ENCODE data around the gene WASF1. TPM values are rescaled to one million over a fixed set of nuclear protein-coding genes. Genes with fewer than 3 reads are reported as not detected.

The WASF1 gene
- total and polyA plus RNA-seq, 2 experiments from 2014 or later, result 15.8 to 24.6 TPM

- H3K9me2 ChIP-seq (replicated peaks; ENCODE audit: insufficient read depth), result no peaks in the 10 kb centered on the region
- 94% methylated on average over 1 of the region's 1 CpG for WGBS (ENCODE audit: low lambda C conversion rate, missing lambda C conversion rate)
- no peaks in the 10 kb centered on the region for H3K9me3 ChIP-seq (ENCODE audit: low read depth)
- no peak for TF ChIP-seq CTCF (IDR thresholded peaks at IDR 0.05; ENCODE audit: poor library complexity)
- no peak for TF ChIP-seq EZH2phosphoT487 (IDR thresholded peaks at IDR 0.05; ENCODE audit: low read depth, severe bottlenecking, unreplicated experiment)
- no peak for TF ChIP-seq EZH2 (IDR thresholded peaks at IDR 0.05; ENCODE audit: borderline replicate concordance)
- H3K27me3 ChIP-seq, result no peaks in the 10 kb centered on the region
- no peak for DNase-seq (ENCODE audit: low spot score)
- H3K79me2 ChIP-seq, result peaks cover 40% of the 10 kb centered on the region
- no peak overlapping the region for H2AFZ ChIP-seq
- H4K20me1 ChIP-seq (ENCODE audit: insufficient read depth, poor library complexity, severe bottlenecking), result no peaks in the 10 kb centered on the region
- no peak overlapping the region for H3K27ac ChIP-seq
- no peak overlapping the region for H3K4me3 ChIP-seq
- H3K36me3 ChIP-seq (replicated peaks; ENCODE audit: insufficient read depth, low read depth), result no peaks in the 10 kb centered on the region
- no peaks in the 10 kb centered on the region for H3K4me1 ChIP-seq (ENCODE audit: insufficient read depth)
- H3K4me2 ChIP-seq, result no peak overlapping the region
Measured at GRCh38 chr6:110196874-110197273, 17.4 kb upstream of the WASF1 start.

- Histone ChIP-seq H3K4me1 (ENCODE audit: insufficient read depth) (no peaks in the 10 kb centered on the region), H3K9me3 (ENCODE audit: low read depth) (no peaks in the 10 kb centered on the region), H3K9me2 (replicated peaks; ENCODE audit: insufficient read depth) (no peaks in the 10 kb centered on the region), H3K4me3 (no peak overlapping the region), H3K27me3 (no peaks in the 10 kb centered on the region), H2AFZ (no peak overlapping the region), H3K27ac (no peak overlapping the region), H3K36me3 (replicated peaks; ENCODE audit: insufficient read depth, low read depth) (no peaks in the 10 kb centered on the region), H4K20me1 (ENCODE audit: insufficient read depth, poor library complexity, severe bottlenecking) (peaks cover 5% of the 10 kb centered on the region), H3K4me2 (no peak overlapping the region), H3K79me2 (peaks cover 45% of the 10 kb centered on the region)
- 82% methylated on average over 4 of the region's 4 CpGs for WGBS (ENCODE audit: low lambda C conversion rate, missing lambda C conversion rate)
- no peak for TF ChIP-seq CTCF (IDR thresholded peaks at IDR 0.05; ENCODE audit: poor library complexity)
- no peak for TF ChIP-seq EZH2phosphoT487 (IDR thresholded peaks at IDR 0.05; ENCODE audit: low read depth, severe bottlenecking, unreplicated experiment)
- no peak for TF ChIP-seq EZH2 (IDR thresholded peaks at IDR 0.05; ENCODE audit: borderline replicate concordance)
- DNase-seq (ENCODE audit: low spot score), result no peak
Measured at GRCh38 chr6:110195639-110196038, 16.2 kb upstream of the WASF1 start.

- Histone ChIP-seq H3K79me2 (peaks cover 73% of the 10 kb centered on the region), H2AFZ (no peak overlapping the region), H3K27me3 (no peaks in the 10 kb centered on the region), H3K9me3 (ENCODE audit: low read depth) (no peaks in the 10 kb centered on the region), H4K20me1 (ENCODE audit: insufficient read depth, poor library complexity, severe bottlenecking) (peaks cover 23% of the 10 kb centered on the region), H3K4me3 (no peak overlapping the region), H3K9me2 (replicated peaks; ENCODE audit: insufficient read depth) (no peaks in the 10 kb centered on the region), H3K27ac (no peak overlapping the region), H3K4me2 (no peak overlapping the region), H3K4me1 (ENCODE audit: insufficient read depth) (no peaks in the 10 kb centered on the region), H3K36me3 (replicated peaks; ENCODE audit: insufficient read depth, low read depth) (no peaks in the 10 kb centered on the region)
- DNase-seq (ENCODE audit: low spot score), result no peak
- 83% methylated on average over 2 of the region's 2 CpGs for WGBS (ENCODE audit: low lambda C conversion rate, missing lambda C conversion rate)
- TF ChIP-seq CTCF (IDR thresholded peaks at IDR 0.05; ENCODE audit: poor library complexity) (no peak), EZH2phosphoT487 (IDR thresholded peaks at IDR 0.05; ENCODE audit: low read depth, severe bottlenecking, unreplicated experiment) (no peak), EZH2 (IDR thresholded peaks at IDR 0.05; ENCODE audit: borderline replicate concordance) (no peak)
Measured at GRCh38 chr6:110191477-110191876, 12.0 kb upstream of the WASF1 start.

GRCh38 chr6:110190726-110191125, 11.3 kb upstream of the WASF1 start:
- WGBS (ENCODE audit: low lambda C conversion rate, missing lambda C conversion rate), result 68% methylated on average over 6 of the region's 6 CpGs
- no peaks in the 10 kb centered on the region for H3K4me1 ChIP-seq (ENCODE audit: insufficient read depth)
- no peaks in the 10 kb centered on the region for H3K27me3 ChIP-seq
- H3K4me3 ChIP-seq, result no peak overlapping the region
- no peak for TF ChIP-seq EZH2 (IDR thresholded peaks at IDR 0.05; ENCODE audit: borderline replicate concordance)
- TF ChIP-seq EZH2phosphoT487 (IDR thresholded peaks at IDR 0.05; ENCODE audit: low read depth, severe bottlenecking, unreplicated experiment), result no peak
- TF ChIP-seq CTCF (IDR thresholded peaks at IDR 0.05; ENCODE audit: poor library complexity), result no peak
- H3K27ac ChIP-seq, result no peak overlapping the region
- H2AFZ ChIP-seq, result no peak overlapping the region
- no peaks in the 10 kb centered on the region for H3K9me3 ChIP-seq (ENCODE audit: low read depth)
- peaks cover 81% of the 10 kb centered on the region for H3K79me2 ChIP-seq
- H3K4me2 ChIP-seq, result no peak overlapping the region
- H4K20me1 ChIP-seq (ENCODE audit: insufficient read depth, poor library complexity, severe bottlenecking), result peaks cover 23% of the 10 kb centered on the region
- no peaks in the 10 kb centered on the region for H3K36me3 ChIP-seq (replicated peaks; ENCODE audit: insufficient read depth, low read depth)
- no peak for DNase-seq (ENCODE audit: low spot score)
- H3K9me2 ChIP-seq (replicated peaks; ENCODE audit: insufficient read depth), result no peaks in the 10 kb centered on the region
